Vagina (tissue), 2 donors: ENCODE data around the gene CCDC47. TPM values are rescaled to one million over a fixed set of nuclear protein-coding genes. Genes with fewer than 3 reads are reported as not detected.

Experiments used
- DNase-seq, 2 donors: peaks; one replicate each; pipeline ENCODE4 v3.0.0-alpha.2; 2017; ENCODE audit errors: extremely low spot score in 2 of 2
- H3K27ac ChIP-seq: fragments of 200-600 bp; sonication (generic); one replicate; pipeline ENCODE4 v1.5.1; 2019
- H3K27me3 ChIP-seq: fragments of 200-600 bp; sonication (generic); one replicate; pipeline ENCODE4 v1.5.1; 2019
- H3K36me3 ChIP-seq, 2 donors: fragments of 200-600 bp; sonication (generic); one replicate each; pipeline ENCODE4 v1.5.1; 2017 to 2019
- H3K4me1 ChIP-seq: fragments of 200-600 bp; sonication (generic); one replicate; pipeline ENCODE4 v1.5.1; 2019
- H3K4me3 ChIP-seq, 2 donors: fragments of 200-600 bp; sonication (generic); 1 replicate in 1 of 2; 2 replicates in 1 of 2; pipeline ENCODE4 v1.5.1; 2016 to 2019
- H3K9me3 ChIP-seq: fragments of 200-600 bp; sonication (generic); one replicate; pipeline ENCODE4 v1.5.1; 2019
- POLR2A ChIP-seq, 2 donors: fragments of 450-650 bp; IDR thresholded peaks; one replicate each; pipeline ENCODE4 v1.6.1; 2017; ENCODE audit warnings: antibody characterized with exemption in 2 of 2, mild to moderate bottlenecking in 2 of 2, moderate library complexity in 2 of 2
- POLR2AphosphoS5 ChIP-seq, 2 donors: sonication (generic); formaldehyde crosslinking; IDR thresholded peaks; one replicate each; pipeline ENCODE4 v1.9.0; 2017; ENCODE audit warnings: antibody characterized with exemption in 2 of 2, mild to moderate bottlenecking in 2 of 2, low read depth in 1 of 2; ENCODE audit not compliant: insufficient read depth in 1 of 2
- intact Hi-C: fragments of 100-400 bp; cut with DNase I; formaldehyde crosslinking; loops from one replicate; pipeline ENCODE4 v1.15.1; 2023
- total RNA-seq: library from RNA; depleted of rRNA; stranded (reverse); fragments of >200 nt; gene quantifications from one replicate; pipeline ENCODE4 v1.2.3, GENCODE V29; 2016
- TF ChIP-seq, protein P1 (sequence below), 3 experiments: fragments of 450-650 bp in 2 of 3; fragments of 200-600 bp in 1 of 3; sonication (generic) in 1 of 3; IDR thresholded peaks; one replicate each; pipeline ENCODE4 v1.5.1; 2017 to 2019; ENCODE audit warnings: antibody characterized with exemption in 3 of 3, mild to moderate bottlenecking in 2 of 3, moderate library complexity in 2 of 3

Gene CCDC47
- total RNA-seq, 1 donor from 2014 or later: 66.5 TPM

GRCh38 chr17:63819585-63820537, 46.5 kb upstream of the CCDC47 start:
- Histone ChIP-seq H3K4me1 (no peaks in the 10 kb centered on the region), H3K36me3 (peaks cover 5 to 87% of the 10 kb centered on the region in 2 donors), H3K27ac (no peak overlapping the region), H3K27me3 (no peaks in the 10 kb centered on the region), H3K9me3 (no peaks in the 10 kb centered on the region), H3K4me3 (no peak overlapping the region)
- no peak for DNase-seq
- intact Hi-C loops: no loop called here
- TF ChIP-seq POLR2AphosphoS5 (IDR thresholded peaks at IDR 0.05; ENCODE audit: insufficient read depth in 1 of 2, low read depth in 1 of 2): no peak

DNA sequence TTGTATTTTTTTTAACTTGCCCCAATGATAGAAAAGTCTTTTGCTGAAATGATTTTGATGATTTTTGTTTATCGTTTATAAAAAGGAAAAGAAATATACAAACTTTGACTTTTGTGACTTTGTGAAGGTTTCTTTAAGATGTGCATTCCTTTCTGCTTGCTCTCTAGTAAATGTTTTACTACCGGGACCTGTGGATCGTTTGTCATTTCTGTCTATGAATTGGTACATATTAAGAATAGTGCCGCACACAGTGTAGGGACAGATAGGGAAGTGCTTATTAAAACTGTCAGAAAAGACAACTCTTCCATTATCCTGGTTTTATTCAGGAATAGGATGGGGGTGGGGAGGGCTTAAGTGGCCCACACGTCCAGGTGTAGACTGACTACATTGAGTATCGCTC, 45.7 kb upstream of the CCDC47 start:
- Histone ChIP-seq H3K4me1 (no peaks in the 10 kb centered on the region), H3K4me3 (no peak overlapping the region), H3K36me3 (peaks cover 5 to 87% of the 10 kb centered on the region in 2 donors), H3K27me3 (no peaks in the 10 kb centered on the region), H3K9me3 (no peaks in the 10 kb centered on the region), H3K27ac (no peak overlapping the region)
- intact Hi-C loops: no loop called here
- TF ChIP-seq POLR2AphosphoS5 (IDR thresholded peaks at IDR 0.05; ENCODE audit: insufficient read depth in 1 of 2, low read depth in 1 of 2) (no peak), POLR2A (IDR thresholded peaks at IDR 0.05) (no peak)
- TF ChIP-seq, protein P1, sequence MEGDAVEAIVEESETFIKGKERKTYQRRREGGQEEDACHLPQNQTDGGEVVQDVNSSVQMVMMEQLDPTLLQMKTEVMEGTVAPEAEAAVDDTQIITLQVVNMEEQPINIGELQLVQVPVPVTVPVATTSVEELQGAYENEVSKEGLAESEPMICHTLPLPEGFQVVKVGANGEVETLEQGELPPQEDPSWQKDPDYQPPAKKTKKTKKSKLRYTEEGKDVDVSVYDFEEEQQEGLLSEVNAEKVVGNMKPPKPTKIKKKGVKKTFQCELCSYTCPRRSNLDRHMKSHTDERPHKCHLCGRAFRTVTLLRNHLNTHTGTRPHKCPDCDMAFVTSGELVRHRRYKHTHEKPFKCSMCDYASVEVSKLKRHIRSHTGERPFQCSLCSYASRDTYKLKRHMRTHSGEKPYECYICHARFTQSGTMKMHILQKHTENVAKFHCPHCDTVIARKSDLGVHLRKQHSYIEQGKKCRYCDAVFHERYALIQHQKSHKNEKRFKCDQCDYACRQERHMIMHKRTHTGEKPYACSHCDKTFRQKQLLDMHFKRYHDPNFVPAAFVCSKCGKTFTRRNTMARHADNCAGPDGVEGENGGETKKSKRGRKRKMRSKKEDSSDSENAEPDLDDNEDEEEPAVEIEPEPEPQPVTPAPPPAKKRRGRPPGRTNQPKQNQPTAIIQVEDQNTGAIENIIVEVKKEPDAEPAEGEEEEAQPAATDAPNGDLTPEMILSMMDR (IDR thresholded peaks at IDR 0.05): no peak
- no peak for DNase-seq

DNA sequence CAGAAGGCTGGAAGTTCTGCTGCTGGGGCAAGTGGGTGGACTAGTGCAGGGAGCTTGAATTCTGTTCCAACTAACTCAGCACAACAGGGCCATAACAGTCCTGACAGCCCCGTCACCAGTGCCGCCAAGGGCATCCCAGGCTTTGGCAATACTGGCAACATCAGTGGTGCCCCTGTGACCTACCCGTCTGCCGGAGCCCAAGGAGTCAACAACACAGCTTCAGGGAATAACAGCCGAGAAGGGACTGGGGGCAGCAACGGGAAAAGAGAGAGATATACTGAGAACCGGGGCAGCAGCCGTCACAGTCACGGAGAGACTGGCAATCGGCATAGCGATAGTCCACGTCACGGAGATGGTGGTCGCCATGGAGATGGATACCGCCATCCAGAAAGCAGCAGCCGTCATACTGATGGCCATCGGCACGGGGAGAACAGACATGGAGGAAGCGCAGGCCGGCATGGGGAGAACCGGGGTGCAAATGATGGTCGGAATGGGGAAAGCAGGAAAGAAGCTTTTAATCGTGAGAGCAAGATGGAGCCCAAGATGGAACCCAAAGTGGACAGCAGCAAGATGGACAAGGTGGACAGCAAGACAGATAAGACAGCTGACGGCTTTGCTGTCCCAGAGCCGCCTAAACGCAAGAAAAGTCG, 44.5 kb upstream of the CCDC47 start:
- Histone ChIP-seq H3K36me3 (peaks cover 5 to 87% of the 10 kb centered on the region in 2 donors), H3K4me3 (no peak overlapping the region), H3K27ac (no peak overlapping the region), H3K4me1 (no peaks in the 10 kb centered on the region), H3K27me3 (no peaks in the 10 kb centered on the region), H3K9me3 (no peaks in the 10 kb centered on the region)
- no peak for DNase-seq
- TF ChIP-seq POLR2A (IDR thresholded peaks at IDR 0.05): no peak
- no peak for TF ChIP-seq POLR2AphosphoS5 (IDR thresholded peaks at IDR 0.05; ENCODE audit: insufficient read depth in 1 of 2, low read depth in 1 of 2)
- TF ChIP-seq, protein P1 (IDR thresholded peaks at IDR 0.05): no peak
- intact Hi-C loops: no loop called here

- Histone ChIP-seq H3K9me3 (no peaks in the 10 kb centered on the region), H3K27ac (no peak overlapping the region), H3K36me3 (peaks cover 5 to 87% of the 10 kb centered on the region in 2 donors), H3K27me3 (no peaks in the 10 kb centered on the region), H3K4me3 (no peak overlapping the region), H3K4me1 (no peaks in the 10 kb centered on the region)
- intact Hi-C loops: no loop called here
- no peak for DNase-seq
- TF ChIP-seq POLR2AphosphoS5 (IDR thresholded peaks at IDR 0.05; ENCODE audit: insufficient read depth in 1 of 2, low read depth in 1 of 2) (no peak), POLR2A (IDR thresholded peaks at IDR 0.05) (no peak)
- TF ChIP-seq, protein P1 (IDR thresholded peaks at IDR 0.05): no peak
These were observed 43.3 kb upstream of the CCDC47 start for GRCh38 chr17:63816669-63817068.

GRCh38 chr17:63816123-63816522, 42.7 kb upstream of the CCDC47 start:
- peaks cover 5 to 87% of the 10 kb centered on the region in 2 donors for H3K36me3 ChIP-seq
- no peak overlapping the region for H3K27ac ChIP-seq
- no peak for DNase-seq
- intact Hi-C loops: no loop called here
- H3K27me3 ChIP-seq: no peaks in the 10 kb centered on the region
- H3K4me1 ChIP-seq: no peaks in the 10 kb centered on the region
- no peaks in the 10 kb centered on the region for H3K9me3 ChIP-seq
- TF ChIP-seq POLR2AphosphoS5 (IDR thresholded peaks at IDR 0.05; ENCODE audit: insufficient read depth in 1 of 2, low read depth in 1 of 2) (no peak), POLR2A (IDR thresholded peaks at IDR 0.05) (no peak)
- TF ChIP-seq, protein P1 (IDR thresholded peaks at IDR 0.05): no peak
- H3K4me3 ChIP-seq: no peak overlapping the region
